GM19397 (cell line): ENCODE results near the gene TMPRSS4.

Source experiments
- ATAC-seq: cut with Tn5 transposase; IDR thresholded peaks from one replicate; pipeline ENCODE4 v1.9.1; 2021; ENCODE audit warnings: mild to moderate bottlenecking, moderate library complexity; ENCODE audit not compliant: unreplicated experiment

Gene TMPRSS4

GRCh38 chr11:118170882-118171268 is 94.0 kb downstream of the TMPRSS4 start:
- ATAC-seq = no peak
